ENCODE results near the gene MARCHF10.

- TF ChIP-seq CTCF (IDR thresholded peaks at IDR 0.05) (no peak), EP300 (IDR thresholded peaks at IDR 0.05) (peak in 1 of 4 donors; percentile 44), POLR2AphosphoS5 (IDR thresholded peaks at IDR 0.05) (no peak)
Observed at GRCh38 chr17:62781831-62782251, 26.3 kb downstream of the MARCHF10 start.
